Bronchial epithelial cell (primary cell): Measurements from ENCODE around the gene KCNJ12. TPM values are rescaled to one million over a fixed set of nuclear protein-coding genes. Genes with fewer than 3 reads are reported as not detected.

Experiments
- DNase-seq: peaks from one replicate; pipeline ENCODE4 v3.0.0-alpha.2; 2010; ENCODE audit warnings: low read depth
- FAIRE-seq: peaks from 2 replicates; lab custom pipeline; 2011; peaks lifted over from hg19 to GRCh38; lab: Jason Lieb, UNC
- H3K27me3 ChIP-seq: 2 replicates; pipeline ENCODE4 v1.5.1; 2011; ENCODE audit warnings: low read length; ENCODE audit not compliant: control insufficient read depth, insufficient read depth
- H3K36me3 ChIP-seq: 2 replicates; pipeline ENCODE4 v1.5.1; 2011; ENCODE audit warnings: low read length; ENCODE audit not compliant: control insufficient read depth, insufficient read depth
- H3K4me3 ChIP-seq: 2 replicates; pipeline ENCODE4 v1.5.1; 2011; ENCODE audit warnings: mild to moderate bottlenecking, low read depth, low read length, control low read depth
- total RNA-seq: library from RNA; depleted of rRNA; stranded (reverse); fragments of >200 nt; gene quantifications from 2 replicates; pipeline ENCODE4 v1.2.1, GENCODE V29; 2014
- TF ChIP-seq, protein P1 (sequence below): IDR thresholded peaks from 2 replicates; pipeline ENCODE4 v1.5.1; 2011; ENCODE audit warnings: mild to moderate bottlenecking, moderate library complexity, low read length, control low read depth, inconsistent platforms; ENCODE audit not compliant: insufficient read depth, severe bottlenecking

The KCNJ12 gene
- total RNA-seq, 1 donor from 2014 or later: under 0.01 TPM

DNA sequence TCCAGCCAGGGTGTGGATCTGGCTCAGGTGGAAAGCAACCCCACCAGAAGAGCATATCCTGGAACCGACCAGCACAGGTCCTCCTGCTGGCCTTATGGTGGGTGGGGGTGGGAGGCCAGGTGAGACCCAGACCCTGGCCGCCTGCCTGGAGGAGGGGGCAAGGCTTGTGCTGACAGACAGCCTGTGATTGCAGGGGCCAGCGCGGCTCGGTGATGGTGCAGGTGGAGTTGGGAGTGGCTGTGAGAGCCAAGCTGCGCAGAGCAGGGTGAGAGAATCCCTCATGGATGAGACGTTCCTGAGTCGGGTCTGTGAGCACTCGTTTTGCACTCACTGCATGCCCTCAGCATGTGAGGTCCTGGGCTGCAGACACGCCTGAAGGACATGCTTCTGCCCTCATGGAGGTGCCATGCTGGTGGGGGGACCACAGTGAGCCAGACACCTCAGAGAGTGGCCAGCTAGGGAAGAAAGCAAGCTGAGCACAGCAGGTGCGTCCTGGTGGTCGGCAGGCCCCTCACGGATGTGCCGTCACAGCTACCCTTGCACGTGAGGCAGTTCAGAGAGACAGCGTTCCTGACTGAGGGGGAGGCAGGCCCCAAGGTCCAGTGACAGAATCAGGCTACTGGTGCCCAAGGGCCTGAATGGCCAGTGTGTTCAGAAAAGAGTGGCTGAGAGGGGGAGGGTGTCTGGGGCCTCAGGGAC is 3.8 kb upstream of the KCNJ12 start:
- no peak overlapping the region for H3K4me3 ChIP-seq
- DNase-seq: no peak
- peaks cover 8% of the 10 kb centered on the region for H3K27me3 ChIP-seq
- no peaks in the 10 kb centered on the region for H3K36me3 ChIP-seq
- TF ChIP-seq, protein P1, sequence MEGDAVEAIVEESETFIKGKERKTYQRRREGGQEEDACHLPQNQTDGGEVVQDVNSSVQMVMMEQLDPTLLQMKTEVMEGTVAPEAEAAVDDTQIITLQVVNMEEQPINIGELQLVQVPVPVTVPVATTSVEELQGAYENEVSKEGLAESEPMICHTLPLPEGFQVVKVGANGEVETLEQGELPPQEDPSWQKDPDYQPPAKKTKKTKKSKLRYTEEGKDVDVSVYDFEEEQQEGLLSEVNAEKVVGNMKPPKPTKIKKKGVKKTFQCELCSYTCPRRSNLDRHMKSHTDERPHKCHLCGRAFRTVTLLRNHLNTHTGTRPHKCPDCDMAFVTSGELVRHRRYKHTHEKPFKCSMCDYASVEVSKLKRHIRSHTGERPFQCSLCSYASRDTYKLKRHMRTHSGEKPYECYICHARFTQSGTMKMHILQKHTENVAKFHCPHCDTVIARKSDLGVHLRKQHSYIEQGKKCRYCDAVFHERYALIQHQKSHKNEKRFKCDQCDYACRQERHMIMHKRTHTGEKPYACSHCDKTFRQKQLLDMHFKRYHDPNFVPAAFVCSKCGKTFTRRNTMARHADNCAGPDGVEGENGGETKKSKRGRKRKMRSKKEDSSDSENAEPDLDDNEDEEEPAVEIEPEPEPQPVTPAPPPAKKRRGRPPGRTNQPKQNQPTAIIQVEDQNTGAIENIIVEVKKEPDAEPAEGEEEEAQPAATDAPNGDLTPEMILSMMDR: no peak
- FAIRE-seq: no peak

DNA sequence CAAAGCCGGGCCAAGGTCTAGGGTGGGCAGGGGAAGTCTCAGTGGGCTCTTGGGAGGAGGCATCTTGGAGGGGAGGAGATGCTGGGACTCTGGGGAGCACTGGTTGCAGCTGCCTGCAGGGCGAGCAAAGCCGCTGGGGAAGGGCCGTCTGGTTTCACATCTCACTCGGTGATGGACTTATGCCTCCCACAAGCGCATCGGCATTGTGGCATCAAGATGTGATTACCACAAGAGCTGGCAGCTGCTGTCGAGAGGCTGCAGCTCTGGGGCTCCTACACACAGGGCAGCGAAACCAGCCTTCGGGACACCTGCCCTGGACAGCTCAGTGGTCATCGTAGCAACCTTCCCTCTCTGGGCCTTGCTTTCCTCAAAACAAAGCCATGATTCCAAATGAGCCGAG is 3.1 kb upstream of the KCNJ12 start:
- no peak for FAIRE-seq
- H3K36me3 ChIP-seq: no peaks in the 10 kb centered on the region
- H3K27me3 ChIP-seq: peaks cover 13% of the 10 kb centered on the region
- TF ChIP-seq, protein P1: no peak
- H3K4me3 ChIP-seq: no peak overlapping the region
- DNase-seq: no peak

DNA sequence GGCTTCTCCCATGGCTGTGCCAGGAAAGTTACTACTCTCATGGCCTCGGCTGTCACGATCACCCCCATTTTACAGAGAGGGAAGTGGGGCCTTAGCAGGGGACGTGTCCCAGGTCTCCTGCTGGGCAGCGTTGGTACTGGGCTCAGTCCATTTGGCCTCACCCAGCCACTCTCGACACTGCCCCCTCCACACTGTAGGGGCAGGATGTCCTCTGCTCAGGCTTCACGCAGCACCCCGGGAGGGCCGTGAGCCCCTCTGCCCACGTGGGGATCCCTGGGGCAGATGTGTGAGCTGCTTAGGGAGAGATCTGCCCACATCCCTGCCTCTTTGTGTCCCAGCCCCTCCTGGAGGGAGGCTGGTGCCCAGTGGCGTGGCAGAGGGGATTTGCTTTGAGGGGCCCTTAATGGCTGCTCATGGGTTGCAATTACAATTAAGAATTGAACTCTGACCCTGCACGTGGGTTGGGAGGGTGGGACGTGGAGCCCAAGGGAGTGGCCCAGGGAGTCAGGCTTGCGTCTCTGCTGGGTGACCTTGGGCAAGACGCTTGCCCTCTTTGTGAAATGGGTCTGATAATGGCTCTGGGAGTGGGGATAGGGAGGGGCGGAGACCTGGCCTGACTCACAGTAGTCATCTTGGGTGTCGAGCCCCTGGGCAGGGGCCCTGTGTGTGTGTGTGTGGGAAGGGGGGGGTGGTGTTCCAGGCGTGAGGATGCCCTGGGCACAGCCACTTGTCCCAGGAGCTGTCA is 2.3 kb upstream of the KCNJ12 start:
- FAIRE-seq: no peak
- TF ChIP-seq, protein P1: no peak
- no peak for DNase-seq
- H3K4me3 ChIP-seq: no peak overlapping the region
- no peaks in the 10 kb centered on the region for H3K36me3 ChIP-seq
- H3K27me3 ChIP-seq: peaks cover 19% of the 10 kb centered on the region

DNA sequence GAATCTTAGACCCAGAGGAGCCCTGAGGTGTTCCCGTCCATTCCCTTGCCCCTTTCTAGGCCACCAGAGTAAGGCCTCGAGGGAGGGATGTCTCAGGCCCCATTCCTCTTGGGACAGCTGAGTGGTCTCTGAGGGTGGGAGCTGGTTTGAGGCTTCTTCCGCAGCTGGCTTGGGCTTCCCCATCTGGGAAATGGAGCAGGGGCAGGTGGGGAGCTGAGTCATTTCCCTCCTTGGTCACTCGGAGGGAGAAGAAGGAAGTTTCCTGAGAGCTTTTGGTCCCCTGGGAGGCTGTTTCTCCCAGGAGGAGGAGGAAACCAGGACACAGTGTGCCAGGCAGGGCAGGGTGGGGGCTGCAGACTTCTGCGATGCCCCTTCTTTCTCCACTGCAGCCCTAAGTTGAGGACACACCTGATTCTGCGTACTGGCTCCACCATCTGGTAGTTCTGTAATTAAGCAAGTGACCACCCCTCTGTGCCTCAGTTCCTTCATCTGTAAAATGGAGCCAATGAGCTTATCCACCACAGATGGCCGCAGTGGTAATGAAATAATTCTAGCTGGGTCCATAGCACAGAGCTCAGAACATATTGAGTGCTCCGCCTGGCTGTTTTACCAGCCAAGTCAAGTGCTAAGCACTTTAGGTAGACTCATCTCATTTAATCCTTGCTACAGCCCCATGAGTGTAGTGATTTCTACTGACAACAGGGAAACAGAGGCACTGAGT is 1.6 kb upstream of the KCNJ12 start:
- peaks cover 21% of the 10 kb centered on the region for H3K27me3 ChIP-seq
- TF ChIP-seq, protein P1: no peak
- FAIRE-seq (no peak), DNase-seq (no peak)
- H3K36me3 ChIP-seq: no peaks in the 10 kb centered on the region
- H3K4me3 ChIP-seq: no peak overlapping the region

DNA sequence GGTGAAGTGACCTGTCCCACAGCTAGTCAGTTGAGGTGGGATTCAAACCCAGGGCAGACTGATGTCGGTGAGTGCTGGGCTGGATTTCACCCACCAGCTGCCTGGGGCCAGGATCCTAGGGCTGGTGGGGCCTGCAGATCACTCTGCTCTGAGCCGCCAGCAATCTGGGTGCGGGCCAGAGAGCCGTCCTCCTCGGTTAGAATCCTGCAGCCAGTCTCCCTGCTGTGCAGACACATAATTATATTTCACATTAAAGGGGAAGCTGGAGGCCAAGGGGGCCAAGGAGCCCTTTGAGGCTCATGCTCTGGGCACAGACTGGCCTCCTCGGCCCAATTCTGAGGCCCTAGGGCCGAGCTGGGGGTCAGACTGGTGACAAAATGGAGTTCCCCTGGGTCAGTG is 996 bp upstream of the KCNJ12 start:
- TF ChIP-seq, protein P1: no peak
- DNase-seq (no peak), FAIRE-seq (no peak)
- H3K27me3 ChIP-seq: peaks cover 21% of the 10 kb centered on the region
- H3K36me3 ChIP-seq: no peaks in the 10 kb centered on the region
- H3K4me3 ChIP-seq: no peak overlapping the region
